UCSD-AML1 (cell line): ENCODE measurements around the gene KIFC1.
"Not testable (repeated sequence)": the region's sequence is repeated elsewhere in the genome, so short reads cannot be mapped to it uniquely, and the experiment has no call there.

ENCODE experiments used
- DNase-seq: peaks from one replicate; lab custom pipeline; 2025; ENCODE audit not compliant: unreplicated experiment; lab: John Stamatoyannopoulos, UW

Gene KIFC1

GRCh38 chr6:33373960-33374910, 17.4 kb upstream of the KIFC1 start:
- DNase-seq, result no peak

- no peak for DNase-seq
These were observed 16.4 kb upstream of the KIFC1 start for GRCh38 chr6:33375143-33375671.

GRCh38 chr6:33377171-33377570, 14.5 kb upstream of the KIFC1 start:
- no peak for DNase-seq

GRCh38 chr6:33379184-33379583, 12.4 kb upstream of the KIFC1 start:
- DNase-seq, result not testable (repeated sequence)

- no peak for DNase-seq
These were observed 11.2 kb upstream of the KIFC1 start for GRCh38 chr6:33380272-33380981.

GRCh38 chr6:33383427-33384185, 8.0 kb upstream of the KIFC1 start:
- DNase-seq, result no peak

GRCh38 chr6:33384581-33385020, 7.0 kb upstream of the KIFC1 start:
- DNase-seq, result no peak

GRCh38 chr6:33390173-33390572, 1.4 kb upstream of the KIFC1 start:
- DNase-seq, result no peak

- DNase-seq, result no peak
These were observed 801 bp upstream of the KIFC1 start for GRCh38 chr6:33390767-33391277.

- no peak for DNase-seq
These were observed 435 bp downstream of the KIFC1 start for GRCh38 chr6:33391922-33392594.

GRCh38 chr6:33392595-33392948, 949 bp downstream of the KIFC1 start:
- DNase-seq, result no peak

- DNase-seq, result no peak
These were observed 1.4 kb downstream of the KIFC1 start for GRCh38 chr6:33392979-33393378.

- DNase-seq, result no peak
These were observed 5.9 kb downstream of the KIFC1 start for GRCh38 chr6:33397541-33397940.

GRCh38 chr6:33398601-33399000, 7.0 kb downstream of the KIFC1 start:
- not testable (repeated sequence) for DNase-seq

- DNase-seq, result not testable (repeated sequence)
These were observed 8.3 kb downstream of the KIFC1 start for GRCh38 chr6:33399881-33400280.

GRCh38 chr6:33404884-33405283, 13.3 kb downstream of the KIFC1 start:
- DNase-seq, result no peak

GRCh38 chr6:33405386-33405940, 13.8 kb downstream of the KIFC1 start:
- DNase-seq, result no peak

GRCh38 chr6:33406126-33406525, 14.5 kb downstream of the KIFC1 start:
- DNase-seq, result no peak

- DNase-seq, result no peak
These were observed 15.6 kb downstream of the KIFC1 start for GRCh38 chr6:33407132-33407718.
